Hypothalamus (tissue), 51 donors: ENCODE measurements around the gene UGT1A7.
"Not testable (repeated sequence)": the region's sequence is repeated elsewhere in the genome, so short reads cannot be mapped to it uniquely, and the experiment has no call there.

ENCODE experiments used
- DNase-seq, 51 donors: peaks; one replicate each; lab custom pipeline; 2025; lab: John Stamatoyannopoulos, UW

UGT1A7 gene

GRCh38 chr2:233680361-233681045, 1.2 kb upstream of the UGT1A7 start:
- DNase-seq: no peak

GRCh38 chr2:233684640-233685039, 2.9 kb downstream of the UGT1A7 start:
- DNase-seq: no peak

- no peak for DNase-seq
Measured at GRCh38 chr2:233686928-233687327, 5.2 kb downstream of the UGT1A7 start.

GRCh38 chr2:233688341-233688740, 6.6 kb downstream of the UGT1A7 start:
- DNase-seq: no peak

- DNase-seq: no peak
Measured at GRCh38 chr2:233689031-233689430, 7.3 kb downstream of the UGT1A7 start.

- no peak for DNase-seq
Measured at GRCh38 chr2:233689501-233689900, 7.8 kb downstream of the UGT1A7 start.

- no peak for DNase-seq
Measured at GRCh38 chr2:233690444-233690843, 8.7 kb downstream of the UGT1A7 start.

GRCh38 chr2:233691443-233692433, 10.0 kb downstream of the UGT1A7 start:
- DNase-seq: no peak

- no peak for DNase-seq
Measured at GRCh38 chr2:233692648-233693047, 10.9 kb downstream of the UGT1A7 start, which contains the start of gene UGT1A6. UGT1A6 (plus strand) TSS chr2:233692890; CDS start chr2:233693005, 115 bp downstream.

GRCh38 chr2:233693963-233694362, 12.3 kb downstream of the UGT1A7 start:
- DNase-seq: no peak

GRCh38 chr2:233698740-233699139, 17.0 kb downstream of the UGT1A7 start:
- no peak for DNase-seq

- DNase-seq: no peak
Measured at GRCh38 chr2:233699424-233700027, 17.8 kb downstream of the UGT1A7 start.

GRCh38 chr2:233700028-233700635, 18.4 kb downstream of the UGT1A7 start:
- peak in 1 of 51 donors; percentile 6 for DNase-seq

- not testable (repeated sequence) for DNase-seq
Measured at GRCh38 chr2:233700842-233701241, 19.1 kb downstream of the UGT1A7 start.

- DNase-seq: no peak
Measured at GRCh38 chr2:233702238-233702637, 20.5 kb downstream of the UGT1A7 start.

- DNase-seq: no peak
Measured at GRCh38 chr2:233705911-233706506, 24.3 kb downstream of the UGT1A7 start.

GRCh38 chr2:233706720-233707119, 25.0 kb downstream of the UGT1A7 start:
- no peak for DNase-seq

- no peak for DNase-seq
Measured at GRCh38 chr2:233707940-233708644, 26.4 kb downstream of the UGT1A7 start.

- no peak for DNase-seq
Measured at GRCh38 chr2:233708942-233709341, 27.2 kb downstream of the UGT1A7 start.
